ENCODE measurements around the gene TEX14. TPM values are rescaled to one million over a fixed set of nuclear protein-coding genes. Genes with fewer than 3 reads are reported as not detected.
A peak's percentile ranks its signal among the peaks of the same experiment; 100 is the strongest.
"Not testable (repeated sequence)": the region's sequence is repeated elsewhere in the genome, so short reads cannot be mapped to it uniquely, and the experiment has no call there.

Gene TEX14
- total RNA-seq, 4 donors from 2014 or later, result under 0.01 to 0.21 TPM; not detected in 2

GRCh38 chr17:58688521-58688920, 3.3 kb downstream of the TEX14 start:
- TF ChIP-seq EP300 (IDR thresholded peaks at IDR 0.05) (no peak), POLR2A (IDR thresholded peaks at IDR 0.05) (no peak), CTCF (IDR thresholded peaks at IDR 0.05) (no peak)
- Histone ChIP-seq H3K36me3 (no peaks in the 10 kb centered on the region), H3K27ac (no peak overlapping the region), H3K4me3 (no peak overlapping the region), H3K27me3 (no peaks in the 10 kb centered on the region), H3K4me1 (peaks cover 0 to 8% (median 6%) of the 10 kb centered on the region in 4 donors), H3K9me3 (no peaks in the 10 kb centered on the region)
- 88 to 90% methylated on average over 2 of the region's 2 CpGs for WGBS, 2 donors
- DNase-seq (ENCODE audit: low spot score in 2 of 2), result no peak

- H3K4me3 ChIP-seq, result no peak overlapping the region
- whole genome bisulfite sequencing, 2 donors, result 66 to 67% methylated on average over 4 of the region's 4 CpGs
- TF ChIP-seq POLR2A (IDR thresholded peaks at IDR 0.05) (no peak), CTCF (IDR thresholded peaks at IDR 0.05) (no peak), EP300 (IDR thresholded peaks at IDR 0.05) (no peak)
- H3K27ac ChIP-seq, result no peak overlapping the region
- H3K27me3 ChIP-seq, result no peaks in the 10 kb centered on the region
- no peak for DNase-seq (ENCODE audit: low spot score in 2 of 2)
- no peaks in the 10 kb centered on the region for H3K4me1 ChIP-seq
- H3K36me3 ChIP-seq, result no peaks in the 10 kb centered on the region
- H3K9me3 ChIP-seq, result no peaks in the 10 kb centered on the region
These were observed 4.9 kb downstream of the TEX14 start for GRCh38 chr17:58686980-58687379.

GRCh38 chr17:58684462-58684861, 7.4 kb downstream of the TEX14 start:
- H3K4me3 ChIP-seq; H3K4me1 ChIP-seq; H3K9me3 ChIP-seq; H3K27ac ChIP-seq; H3K36me3 ChIP-seq; DNase-seq (ENCODE audit: low spot score in 2 of 2); H3K27me3 ChIP-seq: not testable (repeated sequence)
- 89 to 90% methylated on average over 6 of the region's 6 CpGs for WGBS, 2 donors

- H3K36me3 ChIP-seq, result no peaks in the 10 kb centered on the region
- no peak for DNase-seq (ENCODE audit: low spot score in 2 of 2)
- no peaks in the 10 kb centered on the region for H3K4me1 ChIP-seq
- TF ChIP-seq EP300 (IDR thresholded peaks at IDR 0.05), result no peak
- TF ChIP-seq POLR2A (IDR thresholded peaks at IDR 0.05), result no peak
- no peak for TF ChIP-seq CTCF (IDR thresholded peaks at IDR 0.05)
- no peaks in the 10 kb centered on the region for H3K9me3 ChIP-seq
- no peak overlapping the region for H3K4me3 ChIP-seq
- no peak overlapping the region for H3K27ac ChIP-seq
- 87 to 89% methylated on average over 10 of the region's 10 CpGs for WGBS, 2 donors
- H3K27me3 ChIP-seq, result no peaks in the 10 kb centered on the region
These were observed 7.8 kb downstream of the TEX14 start for GRCh38 chr17:58684003-58684402.

GRCh38 chr17:58680038-58680369, 11.8 kb downstream of the TEX14 start:
- no peaks in the 10 kb centered on the region for H3K9me3 ChIP-seq
- H3K27me3 ChIP-seq, result no peaks in the 10 kb centered on the region
- peak overlapping the region in 1 of 4 donors; percentile 57 for H3K27ac ChIP-seq
- no peak for TF ChIP-seq CTCF (IDR thresholded peaks at IDR 0.05)
- TF ChIP-seq EP300 (IDR thresholded peaks at IDR 0.05), result no peak
- no peak for TF ChIP-seq POLR2A (IDR thresholded peaks at IDR 0.05)
- H3K4me1 ChIP-seq, result no peaks in the 10 kb centered on the region
- WGBS, 2 donors, result 48 to 53% methylated on average over 6 of the region's 6 CpGs
- no peak overlapping the region for H3K4me3 ChIP-seq
- DNase-seq (ENCODE audit: low spot score in 2 of 2), result no peak
- H3K36me3 ChIP-seq, result no peaks in the 10 kb centered on the region
